Upper lobe of right lung (tissue), 1 donor: ENCODE measurements around the gene RHOJ. TPM values are rescaled to one million over a fixed set of nuclear protein-coding genes. Genes with fewer than 3 reads are reported as not detected.

Experiments
- ATAC-seq: fragments of 200-7000 bp; cut with Tn5 transposase; one replicate; pipeline ENCODE4 v1.9.1; 2020; ENCODE audit warnings: mild to moderate bottlenecking, moderate library complexity
- DNase-seq: peaks from one replicate; pipeline ENCODE4 v3.0.0-alpha.2; 2020
- H3K27ac ChIP-seq: fragments of 200-600 bp; one replicate; pipeline ENCODE4 v1.8.0; 2022
- H3K27me3 ChIP-seq: fragments of 200-600 bp; one replicate; pipeline ENCODE4 v1.8.0; 2022; ENCODE audit warnings: mild to moderate bottlenecking
- H3K36me3 ChIP-seq: fragments of 200-600 bp; one replicate; pipeline ENCODE4 v1.8.0; 2022
- H3K4me1 ChIP-seq: fragments of 200-600 bp; one replicate; pipeline ENCODE4 v1.8.0; 2022
- H3K4me3 ChIP-seq: fragments of 200-600 bp; one replicate; pipeline ENCODE4 v1.8.0; 2022; ENCODE audit warnings: mild to moderate bottlenecking
- H3K9me3 ChIP-seq: fragments of 200-600 bp; one replicate; pipeline ENCODE4 v1.8.0; 2022
- intact Hi-C: fragments of 100-400 bp; cut with DNase I; formaldehyde crosslinking; loops from one replicate; pipeline ENCODE4 v1.11.0; 2022
- total RNA-seq: library from RNA; stranded (reverse); fragmentation: NEBNext Ultra II Directional; extraction: Animal tissue kit (Norgen Biotek cat#: 25700); gene quantifications from one replicate; pipeline ENCODE4 v1.2.1, GENCODE V29; 2021
- TF ChIP-seq, protein P1 (sequence below): fragments of 200-600 bp; IDR thresholded peaks from one replicate; pipeline ENCODE4 v1.8.0; 2022; ENCODE audit warnings: antibody characterized with exemption
- donor health status: DM: no; HTN: yes; CAD: no; lungs with severe emphysema.

Gene RHOJ
- total RNA-seq, 1 donor from 2014 or later, result 38.6 TPM

DNA sequence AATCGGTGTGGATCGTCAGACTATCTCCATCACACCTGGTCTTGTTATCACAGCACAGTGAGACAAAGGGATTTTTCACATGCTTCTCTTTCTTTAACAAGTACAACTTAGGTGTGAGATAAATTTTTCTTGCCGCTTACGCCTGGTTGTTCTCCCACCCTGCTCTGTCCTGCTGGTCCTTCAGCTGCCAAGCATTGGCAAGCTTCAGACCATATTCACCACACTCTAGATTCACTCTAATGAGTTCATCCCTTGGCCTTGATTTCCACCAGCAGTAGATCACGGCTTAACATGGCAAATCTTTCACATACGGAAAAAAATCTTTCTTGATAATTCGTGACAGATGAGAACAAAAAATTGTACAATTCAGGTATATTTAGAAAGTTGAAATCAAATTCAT lies 33.5 kb downstream of the RHOJ start:
- no peak for ATAC-seq

DNA sequence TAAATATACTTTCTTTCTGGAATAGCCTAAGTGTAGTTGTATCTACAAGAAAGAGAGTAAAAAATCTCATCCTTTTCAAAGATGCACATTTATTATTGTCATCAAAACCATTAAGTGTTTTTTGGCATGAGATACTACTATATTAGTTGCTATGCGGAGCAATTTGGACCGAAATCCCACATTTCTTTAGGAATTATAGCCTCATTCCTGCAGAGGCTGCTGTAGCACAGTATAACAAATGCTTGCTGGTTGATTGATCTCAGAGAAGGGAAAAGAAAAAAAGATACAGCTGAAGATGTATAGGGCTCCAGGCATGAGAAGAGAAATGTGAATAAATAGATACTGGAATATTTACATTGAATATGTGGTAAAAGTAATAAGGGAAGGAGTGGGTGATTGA lies 36.0 kb downstream of the RHOJ start:
- ATAC-seq, result no peak

More for the DNA sequence above, 33.5 kb downstream of the RHOJ start:
- no peak for DNase-seq
- H3K9me3 ChIP-seq, result no peaks in the 10 kb centered on the region
- intact Hi-C loops, result no loop called here
- no peak overlapping the region for H3K4me3 ChIP-seq
- no peaks in the 10 kb centered on the region for H3K4me1 ChIP-seq
- no peaks in the 10 kb centered on the region for H3K27me3 ChIP-seq
- H3K27ac ChIP-seq, result no peak overlapping the region
- TF ChIP-seq, protein P1, sequence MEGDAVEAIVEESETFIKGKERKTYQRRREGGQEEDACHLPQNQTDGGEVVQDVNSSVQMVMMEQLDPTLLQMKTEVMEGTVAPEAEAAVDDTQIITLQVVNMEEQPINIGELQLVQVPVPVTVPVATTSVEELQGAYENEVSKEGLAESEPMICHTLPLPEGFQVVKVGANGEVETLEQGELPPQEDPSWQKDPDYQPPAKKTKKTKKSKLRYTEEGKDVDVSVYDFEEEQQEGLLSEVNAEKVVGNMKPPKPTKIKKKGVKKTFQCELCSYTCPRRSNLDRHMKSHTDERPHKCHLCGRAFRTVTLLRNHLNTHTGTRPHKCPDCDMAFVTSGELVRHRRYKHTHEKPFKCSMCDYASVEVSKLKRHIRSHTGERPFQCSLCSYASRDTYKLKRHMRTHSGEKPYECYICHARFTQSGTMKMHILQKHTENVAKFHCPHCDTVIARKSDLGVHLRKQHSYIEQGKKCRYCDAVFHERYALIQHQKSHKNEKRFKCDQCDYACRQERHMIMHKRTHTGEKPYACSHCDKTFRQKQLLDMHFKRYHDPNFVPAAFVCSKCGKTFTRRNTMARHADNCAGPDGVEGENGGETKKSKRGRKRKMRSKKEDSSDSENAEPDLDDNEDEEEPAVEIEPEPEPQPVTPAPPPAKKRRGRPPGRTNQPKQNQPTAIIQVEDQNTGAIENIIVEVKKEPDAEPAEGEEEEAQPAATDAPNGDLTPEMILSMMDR, result no peak
- no peaks in the 10 kb centered on the region for H3K36me3 ChIP-seq

DNA sequence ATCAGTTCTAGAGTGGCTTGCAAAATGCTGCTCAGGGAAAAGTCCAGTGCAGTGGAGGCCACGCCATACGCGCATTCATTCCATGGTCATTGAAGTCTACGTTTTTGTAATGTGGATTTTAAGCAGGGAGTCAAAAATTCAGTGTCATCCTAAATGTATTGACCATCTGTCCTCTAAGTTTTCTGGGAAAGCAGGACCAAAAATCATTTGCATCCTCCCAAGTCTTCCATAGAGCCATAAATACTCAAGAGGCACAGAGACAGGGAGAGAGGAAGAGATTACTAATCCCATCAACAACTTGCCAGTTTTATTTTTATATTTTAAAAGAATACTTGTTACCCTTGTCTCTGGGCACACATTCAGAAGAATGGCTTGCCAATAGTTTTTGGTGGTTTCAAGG lies 36.9 kb downstream of the RHOJ start:
- Histone ChIP-seq H3K27ac (no peak overlapping the region), H3K4me1 (no peaks in the 10 kb centered on the region), H3K4me3 (no peak overlapping the region), H3K27me3 (no peaks in the 10 kb centered on the region), H3K36me3 (no peaks in the 10 kb centered on the region), H3K9me3 (no peaks in the 10 kb centered on the region)
- TF ChIP-seq, protein P1, result no peak
- ATAC-seq (no peak), DNase-seq (no peak)
- intact Hi-C loops, result no loop called here

More for the DNA sequence above, 36.0 kb downstream of the RHOJ start:
- Histone ChIP-seq H3K9me3 (no peaks in the 10 kb centered on the region), H3K36me3 (no peaks in the 10 kb centered on the region), H3K27me3 (no peaks in the 10 kb centered on the region), H3K27ac (no peak overlapping the region), H3K4me3 (no peak overlapping the region), H3K4me1 (no peaks in the 10 kb centered on the region)
- TF ChIP-seq, protein P1, result no peak
- intact Hi-C loops, result no loop called here
- DNase-seq, result no peak

DNA sequence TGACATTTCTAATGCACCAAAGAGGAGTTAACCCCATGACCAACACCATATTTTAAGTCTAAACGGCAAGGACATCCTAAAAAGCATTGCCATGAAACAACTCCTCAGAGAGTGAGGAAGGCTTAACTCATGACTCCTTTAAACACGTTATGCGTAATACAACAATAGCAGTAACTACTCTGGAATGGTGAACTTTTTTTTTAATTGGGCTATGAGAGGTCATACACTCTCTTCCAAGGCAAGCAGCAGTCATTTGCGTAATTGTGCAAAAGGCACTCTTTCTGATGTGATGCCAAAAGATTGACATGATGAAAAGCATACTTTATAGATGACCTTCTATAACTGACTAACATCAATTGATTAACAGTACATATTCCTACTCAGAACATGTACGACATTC lies 39.4 kb downstream of the RHOJ start:
- TF ChIP-seq, protein P1, result no peak
- DNase-seq, result no peak
- no peak for ATAC-seq
- Histone ChIP-seq H3K36me3 (no peaks in the 10 kb centered on the region), H3K9me3 (no peaks in the 10 kb centered on the region), H3K4me1 (peaks cover 4% of the 10 kb centered on the region), H3K27ac (no peak overlapping the region), H3K27me3 (no peaks in the 10 kb centered on the region), H3K4me3 (no peak overlapping the region)
- intact Hi-C loops, result no loop called here

DNA sequence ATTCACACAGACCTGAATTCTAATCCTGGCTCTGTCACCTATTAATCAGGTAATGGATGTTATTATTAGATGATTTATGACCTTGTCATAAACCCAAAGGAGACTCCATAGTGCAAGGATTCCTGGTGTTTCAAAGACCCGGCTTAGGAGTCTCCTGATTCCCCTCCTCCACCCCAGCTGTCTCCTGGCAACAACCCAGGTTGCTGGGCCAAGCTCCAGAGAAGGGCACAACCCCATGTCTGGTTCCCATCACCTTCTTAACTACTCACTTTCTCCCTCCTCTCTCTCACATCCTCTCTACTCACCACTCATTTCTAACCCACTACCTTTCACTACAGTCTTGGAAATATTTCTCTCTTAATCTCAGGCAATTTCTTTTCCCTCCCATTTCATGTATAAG lies 41.6 kb downstream of the RHOJ start:
- peaks cover 10% of the 10 kb centered on the region for H3K4me1 ChIP-seq
- no peaks in the 10 kb centered on the region for H3K9me3 ChIP-seq
- no peaks in the 10 kb centered on the region for H3K36me3 ChIP-seq
- no peak overlapping the region for H3K27ac ChIP-seq
- TF ChIP-seq, protein P1, result no peak
- H3K27me3 ChIP-seq, result no peaks in the 10 kb centered on the region
- no peak for DNase-seq
- ATAC-seq, result no peak
- H3K4me3 ChIP-seq, result no peak overlapping the region
- intact Hi-C loops, result no loop called here

DNA sequence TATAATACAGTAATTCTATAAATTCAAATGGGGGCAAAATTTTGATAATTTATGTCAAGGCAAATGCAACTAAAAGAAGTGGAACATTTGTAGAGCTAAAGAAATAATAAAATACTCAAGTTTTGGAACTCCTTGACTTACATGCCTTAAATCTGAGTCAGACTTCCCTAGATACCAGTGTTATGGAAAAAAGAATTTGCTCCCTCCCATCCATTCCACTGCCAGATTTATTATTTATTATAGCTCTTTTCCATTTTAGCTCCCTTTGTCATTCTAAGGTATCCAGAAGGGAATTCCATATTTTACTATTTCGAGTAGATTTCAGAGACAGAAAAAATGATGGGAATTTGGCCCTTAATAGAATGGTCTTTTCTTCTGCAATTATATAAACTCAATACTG lies 44.0 kb downstream of the RHOJ start:
- DNase-seq (no peak), ATAC-seq (no peak)
- H3K36me3 ChIP-seq, result no peaks in the 10 kb centered on the region
- no peak overlapping the region for H3K4me3 ChIP-seq
- no peaks in the 10 kb centered on the region for H3K27me3 ChIP-seq
- H3K4me1 ChIP-seq, result peaks cover 10% of the 10 kb centered on the region
- intact Hi-C loops, result no loop called here
- TF ChIP-seq, protein P1, result no peak
- no peak overlapping the region for H3K27ac ChIP-seq
- no peaks in the 10 kb centered on the region for H3K9me3 ChIP-seq
